Vagina (tissue), 2 donors: ENCODE measurements around the gene APBA1.

ENCODE experiments used
- CTCF ChIP-seq, 3 experiments: fragments of 450-650 bp in 2 of 3; fragments of 200-600 bp in 1 of 3; sonication (generic) in 1 of 3; IDR thresholded peaks; one replicate each; pipeline ENCODE4 v1.5.1; 2017 to 2019; ENCODE audit warnings: antibody characterized with exemption in 3 of 3, mild to moderate bottlenecking in 2 of 3, moderate library complexity in 2 of 3
- POLR2AphosphoS5 ChIP-seq, 2 donors: sonication (generic); formaldehyde crosslinking; IDR thresholded peaks; one replicate each; pipeline ENCODE4 v1.9.0; 2017; ENCODE audit warnings: antibody characterized with exemption in 2 of 2, mild to moderate bottlenecking in 2 of 2, low read depth in 1 of 2; ENCODE audit not compliant: insufficient read depth in 1 of 2

DNA sequence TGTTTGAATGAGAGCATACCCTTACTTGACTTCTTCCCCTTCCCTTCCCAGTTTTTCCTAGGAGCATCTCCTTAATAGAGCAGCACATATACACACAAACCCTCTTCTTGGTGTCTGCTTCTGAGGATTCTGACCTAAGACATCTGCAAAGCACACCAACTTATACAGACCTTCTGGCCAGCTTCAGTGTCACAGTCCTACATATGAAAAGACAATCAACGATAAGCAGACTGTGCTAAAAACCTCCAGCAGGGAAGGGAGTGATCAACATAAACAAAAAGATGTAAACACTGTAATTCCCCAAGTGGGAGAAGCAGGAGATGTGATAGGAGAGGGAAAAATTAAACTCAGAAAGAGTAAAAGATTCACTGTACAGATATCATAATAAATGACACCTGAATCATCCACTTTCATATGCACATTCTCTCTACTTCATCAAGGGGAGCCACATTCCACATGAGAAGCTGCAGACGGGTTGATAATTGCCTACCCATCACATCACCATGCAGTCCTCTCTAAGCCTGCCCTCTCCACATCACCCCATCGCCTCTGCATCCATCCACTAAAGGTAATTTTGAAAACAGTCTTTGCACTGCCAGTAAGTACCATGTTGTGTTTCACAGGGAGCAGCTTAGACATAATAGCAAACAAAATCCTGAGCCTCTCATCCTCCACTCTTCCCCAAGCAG, 13.0 kb downstream of the APBA1 start:
- no peak for TF ChIP-seq CTCF (IDR thresholded peaks at IDR 0.05)
- TF ChIP-seq POLR2AphosphoS5 (IDR thresholded peaks at IDR 0.05; ENCODE audit: insufficient read depth in 1 of 2, low read depth in 1 of 2): no peak
